Mesendoderm (in vitro differentiated cells): Measurements from ENCODE around the gene SEC14L1.

ENCODE experiments used
- DNase-seq: peaks from one replicate; pipeline ENCODE4 v3.0.0; 2013
- H2AK5ac ChIP-seq: 2 replicates; pipeline ENCODE4 v1.6.1; 2013; ENCODE audit warnings: low read length, inconsistent platforms
- H2BK120ac ChIP-seq: 2 replicates; pipeline ENCODE4 v1.6.1; 2013; ENCODE audit warnings: low read depth, mild to moderate bottlenecking, low read length, moderate library complexity, mixed read lengths
- H2BK15ac ChIP-seq: replicated peaks from 2 replicates; pipeline ENCODE4 v1.6.1; 2013; ENCODE audit warnings: low read depth, mild to moderate bottlenecking, moderate library complexity
- H2BK5ac ChIP-seq: 2 replicates; pipeline ENCODE4 v1.6.1; 2013; ENCODE audit warnings: low read length, inconsistent platforms
- H3K18ac ChIP-seq: 2 replicates; pipeline ENCODE4 v1.6.1; 2013; ENCODE audit warnings: mild to moderate bottlenecking, low read length, mixed read lengths
- H3K23ac ChIP-seq: one replicate; pipeline ENCODE4 v1.6.1; 2013; ENCODE audit warnings: low read length
- H3K27ac ChIP-seq: 2 replicates; pipeline ENCODE4 v1.5.1; 2013; ENCODE audit warnings: low read depth, mild to moderate bottlenecking, inconsistent platforms, low read length, moderate library complexity
- H3K27me3 ChIP-seq: 2 replicates; pipeline ENCODE4 v1.6.1; 2013; ENCODE audit warnings: low read length, control low read depth, mild to moderate bottlenecking, inconsistent platforms; ENCODE audit not compliant: insufficient read depth, poor library complexity
- H3K36me3 ChIP-seq: 2 replicates; pipeline ENCODE4 v1.6.1; 2013; ENCODE audit warnings: low read length, inconsistent platforms; ENCODE audit not compliant: control insufficient read depth, insufficient read depth
- H3K4ac ChIP-seq: one replicate; pipeline ENCODE4 v1.6.1; 2013; ENCODE audit warnings: low read depth, mild to moderate bottlenecking, low read length, moderate library complexity
- H3K4me1 ChIP-seq: 2 replicates; pipeline ENCODE4 v1.6.1; 2013; ENCODE audit warnings: low read depth, low read length, inconsistent platforms; ENCODE audit not compliant: control insufficient read depth
- H3K4me2 ChIP-seq: 2 replicates; pipeline ENCODE4 v1.6.1; 2013; ENCODE audit warnings: low read length
- H3K4me3 ChIP-seq: 2 replicates; pipeline ENCODE4 v1.5.1; 2013; ENCODE audit warnings: mild to moderate bottlenecking, low read length
- H3K56ac ChIP-seq: one replicate; pipeline ENCODE4 v1.6.1; 2013; ENCODE audit warnings: low read length
- H3K79me1 ChIP-seq: 2 replicates; pipeline ENCODE4 v1.6.1; 2013; ENCODE audit warnings: low read length, inconsistent platforms
- H3K79me2 ChIP-seq: 2 replicates; pipeline ENCODE4 v1.6.1; 2013; ENCODE audit warnings: mild to moderate bottlenecking, low read length; ENCODE audit not compliant: control insufficient read depth, insufficient read depth
- H3K9ac ChIP-seq: 2 replicates; pipeline ENCODE4 v1.6.1; 2013; ENCODE audit warnings: low read length, inconsistent platforms
- H4K5ac ChIP-seq: one replicate; pipeline ENCODE4 v1.6.1; 2013; ENCODE audit warnings: low read length
- H4K8ac ChIP-seq: one replicate; pipeline ENCODE4 v1.6.1; 2013; ENCODE audit warnings: low read depth, mild to moderate bottlenecking, control low read depth, low read length, moderate library complexity
- WGBS: extraction: QIAGEN DNeasy Blood & Tissue Kit; methylation state at CpG from one replicate; pipeline ENCODE4 v1.1.7; 2013; ENCODE audit warnings: low lambda C conversion rate, missing lambda C conversion rate; ENCODE audit not compliant: insufficient coverage; ENCODE audit errors: extremely low coverage; 5-methylcytosine and 5-hydroxymethylcytosine counted together

SEC14L1 gene

DNA sequence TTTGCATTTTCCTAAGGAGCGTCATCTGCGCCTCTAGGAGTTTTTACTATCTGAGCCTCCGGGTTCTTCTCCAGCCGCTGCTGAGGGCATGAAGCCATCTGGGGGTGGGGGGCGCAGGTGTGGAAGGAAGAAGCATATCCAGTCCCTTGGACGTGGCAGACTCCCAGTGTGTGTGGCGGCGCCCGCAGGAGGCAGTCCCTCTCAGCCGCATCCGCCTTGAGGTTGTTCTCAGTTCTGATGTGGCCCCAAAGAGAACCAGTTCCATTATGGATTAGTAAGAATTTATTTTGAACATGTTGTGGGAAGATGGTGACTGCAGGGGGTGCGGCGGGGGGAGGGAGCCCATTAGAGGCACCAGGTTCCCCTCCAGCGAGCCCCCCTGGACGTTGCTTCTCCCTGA is 100.2 kb downstream of the SEC14L1 start:
- H3K4me2 ChIP-seq: no peak overlapping the region
- no peaks in the 10 kb centered on the region for H3K4me1 ChIP-seq
- H4K8ac ChIP-seq: no peak overlapping the region
- no peak overlapping the region for H2AK5ac ChIP-seq
- no peak overlapping the region for H4K5ac ChIP-seq
- no peaks in the 10 kb centered on the region for H3K36me3 ChIP-seq
- H3K4ac ChIP-seq: no peak overlapping the region
- H3K9ac ChIP-seq: no peak overlapping the region
- H3K27me3 ChIP-seq: no peaks in the 10 kb centered on the region
- H2BK5ac ChIP-seq: no peak overlapping the region
- H3K79me1 ChIP-seq: no peaks in the 10 kb centered on the region
- no CpG with 5 or more reads among the region's 15 CpGs for WGBS
- no peak overlapping the region for H2BK120ac ChIP-seq
- no peak overlapping the region for H3K18ac ChIP-seq
- H3K4me3 ChIP-seq: no peak overlapping the region
- no peak for DNase-seq
- H3K56ac ChIP-seq: no peak overlapping the region
- no peak overlapping the region for H2BK15ac ChIP-seq
- no peaks in the 10 kb centered on the region for H3K79me2 ChIP-seq
- no peak overlapping the region for H3K23ac ChIP-seq
- H3K27ac ChIP-seq: no peak overlapping the region

DNA sequence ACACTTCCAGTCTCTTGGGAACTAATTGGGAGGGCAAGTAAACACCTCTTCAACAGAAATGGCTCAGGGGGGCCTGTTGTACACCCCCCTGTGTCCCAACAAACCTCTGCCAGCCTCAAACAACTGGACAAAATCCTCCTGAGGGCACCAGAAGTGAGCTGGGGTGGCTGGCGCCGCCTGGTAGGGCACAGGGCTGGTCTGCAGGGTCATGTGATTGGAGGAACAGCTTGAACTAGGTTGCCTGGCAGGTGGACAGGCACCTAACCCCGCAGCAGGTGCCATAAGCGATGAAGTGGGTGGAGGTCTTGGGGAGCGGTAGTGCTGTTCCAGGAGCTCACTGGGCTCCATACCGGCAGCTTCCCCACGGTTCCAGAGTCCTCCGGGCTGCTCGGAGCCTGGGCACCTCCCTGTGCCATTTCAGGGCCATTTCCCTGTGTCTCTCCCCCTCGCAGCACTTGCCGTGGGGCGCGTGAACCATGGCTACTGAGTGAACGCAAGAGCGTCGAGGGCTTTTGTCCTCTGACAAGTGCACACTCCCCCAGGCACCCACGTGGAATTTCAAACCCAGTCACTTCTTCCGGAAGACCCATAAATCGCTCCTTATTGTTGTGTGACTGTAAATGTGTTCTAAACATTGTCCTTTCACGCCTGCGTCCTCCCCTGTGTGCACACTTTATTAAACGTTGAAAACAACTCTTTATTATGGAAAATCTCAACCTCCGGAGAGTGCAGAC is 101.5 kb downstream of the SEC14L1 start:
- no peak overlapping the region for H3K23ac ChIP-seq
- no peak for DNase-seq
- no peak overlapping the region for H3K4me3 ChIP-seq
- H2BK120ac ChIP-seq: no peak overlapping the region
- no peak overlapping the region for H3K9ac ChIP-seq
- no peak overlapping the region for H2AK5ac ChIP-seq
- no peak overlapping the region for H4K5ac ChIP-seq
- H3K18ac ChIP-seq: no peak overlapping the region
- H3K4ac ChIP-seq: no peak overlapping the region
- no peak overlapping the region for H3K27ac ChIP-seq
- no peak overlapping the region for H2BK5ac ChIP-seq
- no peaks in the 10 kb centered on the region for H3K79me2 ChIP-seq
- H3K4me1 ChIP-seq: no peaks in the 10 kb centered on the region
- WGBS: no CpG with 5 or more reads among the region's 23 CpGs
- no peak overlapping the region for H3K56ac ChIP-seq
- H3K36me3 ChIP-seq: no peaks in the 10 kb centered on the region
- H4K8ac ChIP-seq: no peak overlapping the region
- H2BK15ac ChIP-seq: no peak overlapping the region
- no peaks in the 10 kb centered on the region for H3K79me1 ChIP-seq
- no peak overlapping the region for H3K4me2 ChIP-seq
- H3K27me3 ChIP-seq: no peaks in the 10 kb centered on the region

DNA sequence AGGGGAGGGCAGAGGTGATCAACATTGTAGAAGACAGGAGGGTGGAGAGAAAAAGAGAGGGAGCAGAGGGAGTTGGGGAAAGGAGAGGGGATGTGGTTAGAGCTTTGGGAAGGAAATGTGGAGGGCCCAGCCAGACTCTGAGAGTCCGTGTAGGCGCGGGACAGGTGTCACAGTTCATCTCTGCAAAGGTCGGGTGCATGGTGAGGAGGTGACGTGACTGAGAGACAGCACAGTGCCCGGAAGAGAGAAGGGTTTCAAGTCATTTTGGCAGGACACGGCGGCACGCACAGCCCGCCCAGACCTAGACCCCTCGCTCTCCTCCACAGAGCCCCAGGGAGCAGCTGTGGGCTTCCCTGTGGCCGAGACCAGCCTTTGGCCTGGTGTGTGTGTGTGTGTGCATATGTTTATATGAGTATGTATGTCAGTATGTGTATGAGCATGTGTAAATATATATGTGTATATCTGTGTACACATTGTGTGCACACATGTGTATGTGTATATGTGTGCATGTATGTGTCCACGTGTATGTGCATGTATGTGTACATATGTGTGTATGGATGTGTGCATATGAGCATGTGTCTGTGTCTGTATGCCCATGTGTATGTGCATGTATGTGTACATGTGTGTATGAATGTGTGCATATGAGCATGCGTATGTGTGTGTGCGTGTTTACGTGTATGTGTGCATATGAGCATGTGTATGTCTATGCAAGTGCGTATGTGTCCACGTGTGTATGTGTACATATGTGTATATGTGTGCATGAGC is 104.6 kb downstream of the SEC14L1 start:
- WGBS: no CpG with 5 or more reads among the region's 18 CpGs
- Histone ChIP-seq H3K27ac (no peak overlapping the region), H2BK5ac (no peak overlapping the region)

DNA sequence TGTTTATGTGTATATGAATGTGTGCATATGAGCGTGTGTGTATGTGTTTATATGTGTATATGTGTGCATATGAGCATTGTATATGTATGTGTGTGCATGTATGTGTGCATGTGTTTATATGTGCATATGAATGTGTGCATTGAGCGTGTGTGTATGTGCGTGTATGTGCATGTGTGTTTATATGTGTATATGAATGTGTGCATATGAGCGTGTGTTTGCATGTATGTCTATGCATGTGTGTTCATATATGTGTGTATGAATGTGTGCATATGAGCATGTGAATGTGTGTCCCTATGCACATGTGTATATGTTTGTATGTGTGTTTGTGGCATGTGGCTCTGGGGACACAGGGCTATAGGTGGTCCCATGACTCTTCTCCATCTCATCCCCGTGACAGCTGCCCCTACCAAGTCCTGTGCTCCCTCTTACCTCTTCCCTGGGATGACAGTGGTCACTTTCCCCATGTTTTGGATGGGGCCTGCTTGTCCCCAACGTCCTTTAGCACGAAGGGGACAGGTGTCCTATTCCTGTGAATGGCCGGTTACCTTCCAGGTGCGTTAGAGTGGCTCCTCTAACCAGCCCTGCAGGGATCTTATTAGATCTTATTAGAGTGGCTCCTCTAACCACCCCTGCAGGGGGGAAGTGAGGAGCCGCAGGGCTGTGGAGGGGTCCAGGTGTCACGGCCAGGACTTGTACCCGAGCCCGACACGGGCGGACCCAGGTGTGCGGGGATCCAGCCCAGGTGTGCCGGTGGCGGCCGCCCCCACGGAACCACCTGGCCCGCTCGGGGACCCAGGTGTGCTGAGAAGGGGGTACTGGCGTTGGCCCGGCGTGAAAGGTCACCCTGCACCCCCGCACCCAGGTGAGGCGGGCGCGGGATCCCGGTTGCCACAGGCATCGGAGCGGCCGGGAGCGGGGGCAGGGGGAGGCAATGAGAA is 105.6 kb downstream of the SEC14L1 start:
- peak overlapping the region; percentile 82 for H3K56ac ChIP-seq
- WGBS: no CpG with 5 or more reads among the region's 34 CpGs
- H3K27ac ChIP-seq: no peak overlapping the region
- no peak overlapping the region for H3K4ac ChIP-seq
- no peak overlapping the region for H3K23ac ChIP-seq
- H3K79me1 ChIP-seq: no peaks in the 10 kb centered on the region
- H2BK15ac ChIP-seq: no peak overlapping the region
- no peaks in the 10 kb centered on the region for H3K27me3 ChIP-seq
- no peaks in the 10 kb centered on the region for H3K36me3 ChIP-seq
- no peak overlapping the region for H4K5ac ChIP-seq
- no peak overlapping the region for H2BK5ac ChIP-seq
- H3K4me2 ChIP-seq: peak overlapping the region; percentile 28
- H4K8ac ChIP-seq: no peak overlapping the region
- no peaks in the 10 kb centered on the region for H3K4me1 ChIP-seq
- no peak overlapping the region for H2AK5ac ChIP-seq
- no peak overlapping the region for H3K4me3 ChIP-seq
- no peak for DNase-seq
- no peaks in the 10 kb centered on the region for H3K79me2 ChIP-seq
- H3K9ac ChIP-seq: peak overlapping the region; percentile 50
- H3K18ac ChIP-seq: peak overlapping the region; percentile 44
- no peak overlapping the region for H2BK120ac ChIP-seq

More for the DNA sequence above, 104.6 kb downstream of the SEC14L1 start:
- Histone ChIP-seq H3K79me1 (no peaks in the 10 kb centered on the region), H2AK5ac (no peak overlapping the region), H3K18ac (no peak overlapping the region), H3K4ac (no peak overlapping the region), H2BK15ac (no peak overlapping the region), H3K23ac (no peak overlapping the region), H4K5ac (no peak overlapping the region), H3K79me2 (no peaks in the 10 kb centered on the region), H3K56ac (no peak overlapping the region), H4K8ac (no peak overlapping the region), H3K9ac (no peak overlapping the region), H3K27me3 (no peaks in the 10 kb centered on the region), H3K4me3 (no peak overlapping the region), H3K4me1 (no peaks in the 10 kb centered on the region), H2BK120ac (no peak overlapping the region), H3K4me2 (no peak overlapping the region), H3K36me3 (no peaks in the 10 kb centered on the region)
- no peak for DNase-seq

DNA sequence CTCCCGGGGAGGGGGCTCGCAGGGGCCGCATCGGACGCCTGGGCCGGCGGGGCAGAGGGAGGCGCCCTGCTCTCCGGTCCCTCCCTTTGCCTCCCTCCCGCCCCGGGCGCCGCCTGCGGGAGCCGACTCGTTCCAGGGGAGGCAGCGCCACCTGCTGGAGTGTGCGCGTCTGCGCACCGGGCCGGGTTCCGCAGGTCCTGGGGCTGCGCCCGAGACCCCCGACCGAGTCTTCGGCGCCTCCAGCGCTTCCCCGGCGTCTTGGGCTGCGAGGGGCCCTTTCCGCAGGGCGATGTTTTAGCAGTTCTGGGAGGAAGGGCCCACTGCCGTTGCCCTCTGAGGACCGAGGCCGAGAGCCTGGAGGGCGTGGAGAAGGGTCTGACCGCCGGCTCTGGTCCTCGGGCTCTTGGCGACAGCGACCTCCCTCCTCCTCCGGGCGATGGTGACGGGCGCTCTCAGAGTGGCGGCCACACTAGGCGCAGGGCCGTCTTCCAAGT is 106.3 kb downstream of the SEC14L1 start:
- H3K4ac ChIP-seq: no peak overlapping the region
- peak overlapping the region; percentile 34 for H3K4me3 ChIP-seq
- H3K79me1 ChIP-seq: no peaks in the 10 kb centered on the region
- no peak overlapping the region for H2BK5ac ChIP-seq
- H3K4me1 ChIP-seq: no peaks in the 10 kb centered on the region
- no peaks in the 10 kb centered on the region for H3K27me3 ChIP-seq
- peak; percentile 84 for DNase-seq
- no CpG with 5 or more reads among the region's 51 CpGs for WGBS
- H2BK120ac ChIP-seq: no peak overlapping the region
- H3K36me3 ChIP-seq: no peaks in the 10 kb centered on the region
- H3K56ac ChIP-seq: peak overlapping the region; percentile 82
- peak overlapping the region; percentile 44 for H3K18ac ChIP-seq
- H2AK5ac ChIP-seq: no peak overlapping the region
- H3K9ac ChIP-seq: peak overlapping the region; percentile 60
- no peak overlapping the region for H4K5ac ChIP-seq
- H2BK15ac ChIP-seq: no peak overlapping the region
- H3K4me2 ChIP-seq: peak overlapping the region; percentile 82
- no peak overlapping the region for H3K27ac ChIP-seq
- no peak overlapping the region for H3K23ac ChIP-seq
- no peaks in the 10 kb centered on the region for H3K79me2 ChIP-seq
- H4K8ac ChIP-seq: no peak overlapping the region
